SK-N-SH treated with all-trans-retinoic acid at 6 μM for 48 hours (cell line): ENCODE data around the gene CALCOCO2.

Experiments
- ATAC-seq: fragments of 200-7000 bp; cut with Tn5 transposase; 3 replicates; pipeline ENCODE4 v1.9.1; 2020; ENCODE audit warnings: mild to moderate bottlenecking, moderate library complexity
- ARNTL ChIP-seq: fragments of 450-650 bp; formaldehyde crosslinking; IDR thresholded peaks from 2 replicates; pipeline ENCODE4 v1.5.0; 2020; ENCODE audit warnings: low read depth, mild to moderate bottlenecking, moderate library complexity, borderline replicate concordance
- BACH2 ChIP-seq: fragments of 250-450 bp; sonication (Bioruptor Pico); IDR thresholded peaks from 2 replicates; pipeline ENCODE4 v1.9.0; 2021; ENCODE audit warnings: mild to moderate bottlenecking, borderline replicate concordance
- CSDC2 ChIP-seq: fragments of 250-450 bp; sonication (Bioruptor Pico); IDR thresholded peaks from 2 replicates; pipeline ENCODE4 v1.5.0; 2020; ENCODE audit warnings: mild to moderate bottlenecking, moderate library complexity
- ESRRG ChIP-seq: fragments of 250-450 bp; sonication (Bioruptor Pico); IDR thresholded peaks from 2 replicates; pipeline ENCODE4 v1.6.1; 2021; ENCODE audit warnings: mild to moderate bottlenecking
- GLIS3 ChIP-seq: fragments of 250-450 bp; sonication (Bioruptor Pico); IDR thresholded peaks from 2 replicates; pipeline ENCODE4 v1.5.0; 2020; ENCODE audit warnings: mild to moderate bottlenecking, moderate library complexity
- OSR1 ChIP-seq: fragments of 250-450 bp; sonication (Bioruptor Pico); IDR thresholded peaks from 2 replicates; pipeline ENCODE4 v1.8.0; 2022; ENCODE audit warnings: moderate library complexity, mild to moderate bottlenecking, inconsistent platforms
- PATZ1 ChIP-seq: fragments of 250-450 bp; sonication (Bioruptor Pico); IDR thresholded peaks from 2 replicates; pipeline ENCODE4 v1.8.0; 2020; ENCODE audit warnings: mild to moderate bottlenecking, moderate library complexity, borderline replicate concordance
- PPARA ChIP-seq: fragments of 250-450 bp; sonication (Bioruptor Pico); IDR thresholded peaks from 2 replicates; pipeline ENCODE4 v1.5.0; 2020; ENCODE audit warnings: mild to moderate bottlenecking, borderline replicate concordance
- SNAI2 ChIP-seq: fragments of 250-450 bp; sonication (Bioruptor Pico); IDR thresholded peaks from 2 replicates; pipeline ENCODE4 v1.5.0; 2020; ENCODE audit warnings: mild to moderate bottlenecking, moderate library complexity
- TCF4 ChIP-seq: fragments of 250-450 bp; sonication (Bioruptor Pico); IDR thresholded peaks from 2 replicates; pipeline ENCODE4 v1.8.0; 2021; ENCODE audit warnings: mild to moderate bottlenecking, moderate library complexity, borderline replicate concordance
- TOX ChIP-seq: fragments of 250-450 bp; sonication (Bioruptor Pico); IDR thresholded peaks from 2 replicates; pipeline ENCODE4 v1.8.0; 2021; ENCODE audit warnings: mild to moderate bottlenecking, moderate library complexity, borderline replicate concordance
- ZC3H10 ChIP-seq: fragments of 250-450 bp; sonication (Bioruptor Pico); IDR thresholded peaks from 2 replicates; pipeline ENCODE4 v1.5.1; 2021; ENCODE audit warnings: mild to moderate bottlenecking, moderate library complexity
- ZFP3 ChIP-seq: fragments of 250-450 bp; sonication (Bioruptor Pico); IDR thresholded peaks from 2 replicates; pipeline ENCODE4 v1.5.0; 2020; ENCODE audit warnings: mild to moderate bottlenecking, moderate library complexity
- ZFP30 ChIP-seq: fragments of 450-650 bp; formaldehyde crosslinking; IDR thresholded peaks from 2 replicates; pipeline ENCODE4 v1.5.0; 2022; ENCODE audit warnings: mild to moderate bottlenecking, moderate library complexity
- ZNF565 ChIP-seq: fragments of 450-650 bp; formaldehyde crosslinking; conservative IDR thresholded peaks from 2 replicates; pipeline ENCODE4 v1.5.0; 2020; ENCODE audit warnings: low read depth, mild to moderate bottlenecking, moderate library complexity
- TF ChIP-seq, protein P1 (sequence below): fragments of 250-450 bp; sonication (Bioruptor Pico); IDR thresholded peaks from 2 replicates; pipeline ENCODE4 v1.5.0; 2020; ENCODE audit warnings: mild to moderate bottlenecking, moderate library complexity
- TF ChIP-seq, protein P2 (sequence below): fragments of 250-450 bp; sonication (Bioruptor Pico); IDR thresholded peaks from 2 replicates; pipeline ENCODE4 v1.5.1; 2020; ENCODE audit warnings: low read depth, mild to moderate bottlenecking, moderate library complexity
- TF ChIP-seq, protein P3 (sequence below): fragments of 250-450 bp; sonication (Bioruptor Pico); IDR thresholded peaks from 2 replicates; pipeline ENCODE4 v1.5.1; 2021; ENCODE audit warnings: mild to moderate bottlenecking, moderate library complexity
- TF ChIP-seq, protein P4 (sequence below): fragments of 250-450 bp; sonication (Bioruptor Pico); IDR thresholded peaks from 2 replicates; pipeline ENCODE4 v1.8.0; 2021; ENCODE audit warnings: low read depth, mild to moderate bottlenecking, moderate library complexity, borderline replicate concordance

The CALCOCO2 gene

DNA sequence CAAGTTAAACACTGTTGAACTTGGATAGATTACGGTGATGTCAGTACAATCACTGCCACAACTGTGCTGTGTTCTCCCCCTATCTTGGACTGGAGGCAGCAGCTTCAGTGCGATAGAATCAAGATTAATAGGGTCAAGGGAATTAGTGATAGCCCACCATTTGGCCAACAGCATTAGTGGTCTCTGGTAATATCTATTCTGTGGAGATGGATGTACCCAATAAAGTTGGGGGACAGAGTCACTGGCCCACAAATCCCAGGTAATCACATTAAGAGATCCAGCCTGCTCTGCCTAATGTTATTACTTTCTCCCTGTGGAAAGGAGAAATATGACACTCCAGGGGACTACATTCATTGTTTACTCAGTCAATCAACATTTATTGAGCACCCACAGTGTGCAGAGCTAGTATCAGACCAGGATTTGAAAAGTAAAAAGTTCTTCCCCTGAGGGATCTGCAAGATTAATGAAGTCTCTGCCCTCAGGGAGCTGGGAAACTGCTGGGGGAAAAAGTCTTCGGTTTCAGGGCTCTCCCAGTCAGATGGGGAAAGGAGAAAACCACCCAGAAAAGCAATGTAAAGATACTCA, 38.2 kb downstream of the CALCOCO2 start (continued):
- TF ChIP-seq, protein P1, sequence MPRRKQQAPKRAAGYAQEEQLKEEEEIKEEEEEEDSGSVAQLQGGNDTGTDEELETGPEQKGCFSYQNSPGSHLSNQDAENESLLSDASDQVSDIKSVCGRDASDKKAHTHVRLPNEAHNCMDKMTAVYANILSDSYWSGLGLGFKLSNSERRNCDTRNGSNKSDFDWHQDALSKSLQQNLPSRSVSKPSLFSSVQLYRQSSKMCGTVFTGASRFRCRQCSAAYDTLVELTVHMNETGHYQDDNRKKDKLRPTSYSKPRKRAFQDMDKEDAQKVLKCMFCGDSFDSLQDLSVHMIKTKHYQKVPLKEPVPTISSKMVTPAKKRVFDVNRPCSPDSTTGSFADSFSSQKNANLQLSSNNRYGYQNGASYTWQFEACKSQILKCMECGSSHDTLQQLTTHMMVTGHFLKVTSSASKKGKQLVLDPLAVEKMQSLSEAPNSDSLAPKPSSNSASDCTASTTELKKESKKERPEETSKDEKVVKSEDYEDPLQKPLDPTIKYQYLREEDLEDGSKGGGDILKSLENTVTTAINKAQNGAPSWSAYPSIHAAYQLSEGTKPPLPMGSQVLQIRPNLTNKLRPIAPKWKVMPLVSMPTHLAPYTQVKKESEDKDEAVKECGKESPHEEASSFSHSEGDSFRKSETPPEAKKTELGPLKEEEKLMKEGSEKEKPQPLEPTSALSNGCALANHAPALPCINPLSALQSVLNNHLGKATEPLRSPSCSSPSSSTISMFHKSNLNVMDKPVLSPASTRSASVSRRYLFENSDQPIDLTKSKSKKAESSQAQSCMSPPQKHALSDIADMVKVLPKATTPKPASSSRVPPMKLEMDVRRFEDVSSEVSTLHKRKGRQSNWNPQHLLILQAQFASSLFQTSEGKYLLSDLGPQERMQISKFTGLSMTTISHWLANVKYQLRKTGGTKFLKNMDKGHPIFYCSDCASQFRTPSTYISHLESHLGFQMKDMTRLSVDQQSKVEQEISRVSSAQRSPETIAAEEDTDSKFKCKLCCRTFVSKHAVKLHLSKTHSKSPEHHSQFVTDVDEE (CRISPR knock-in tag) = no peak
- no peak for TF ChIP-seq CSDC2 (CRISPR knock-in tag)

GRCh38 chr17:48869821-48870318, 39.0 kb downstream of the CALCOCO2 start:
- TF ChIP-seq PPARA = no peak
- TF ChIP-seq PATZ1 (CRISPR knock-in tag) = no peak
- TF ChIP-seq, protein P2, sequence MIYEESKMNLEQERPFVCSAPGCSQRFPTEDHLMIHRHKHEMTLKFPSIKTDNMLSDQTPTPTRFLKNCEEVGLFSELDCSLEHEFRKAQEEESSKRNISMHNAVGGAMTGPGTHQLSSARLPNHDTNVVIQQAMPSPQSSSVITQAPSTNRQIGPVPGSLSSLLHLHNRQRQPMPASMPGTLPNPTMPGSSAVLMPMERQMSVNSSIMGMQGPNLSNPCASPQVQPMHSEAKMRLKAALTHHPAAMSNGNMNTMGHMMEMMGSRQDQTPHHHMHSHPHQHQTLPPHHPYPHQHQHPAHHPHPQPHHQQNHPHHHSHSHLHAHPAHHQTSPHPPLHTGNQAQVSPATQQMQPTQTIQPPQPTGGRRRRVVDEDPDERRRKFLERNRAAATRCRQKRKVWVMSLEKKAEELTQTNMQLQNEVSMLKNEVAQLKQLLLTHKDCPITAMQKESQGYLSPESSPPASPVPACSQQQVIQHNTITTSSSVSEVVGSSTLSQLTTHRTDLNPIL (CRISPR knock-in tag) = no peak
- TF ChIP-seq, protein P3, sequence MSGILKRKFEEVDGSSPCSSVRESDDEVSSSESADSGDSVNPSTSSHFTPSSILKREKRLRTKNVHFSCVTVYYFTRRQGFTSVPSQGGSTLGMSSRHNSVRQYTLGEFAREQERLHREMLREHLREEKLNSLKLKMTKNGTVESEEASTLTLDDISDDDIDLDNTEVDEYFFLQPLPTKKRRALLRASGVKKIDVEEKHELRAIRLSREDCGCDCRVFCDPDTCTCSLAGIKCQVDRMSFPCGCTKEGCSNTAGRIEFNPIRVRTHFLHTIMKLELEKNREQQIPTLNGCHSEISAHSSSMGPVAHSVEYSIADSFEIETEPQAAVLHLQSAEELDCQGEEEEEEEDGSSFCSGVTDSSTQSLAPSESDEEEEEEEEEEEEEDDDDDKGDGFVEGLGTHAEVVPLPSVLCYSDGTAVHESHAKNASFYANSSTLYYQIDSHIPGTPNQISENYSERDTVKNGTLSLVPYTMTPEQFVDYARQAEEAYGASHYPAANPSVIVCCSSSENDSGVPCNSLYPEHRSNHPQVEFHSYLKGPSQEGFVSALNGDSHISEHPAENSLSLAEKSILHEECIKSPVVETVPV (CRISPR knock-in tag) = no peak
- TF ChIP-seq ESRRG (CRISPR knock-in tag) = no peak
- no peak for TF ChIP-seq ZFP30
- no peak for TF ChIP-seq TOX (CRISPR knock-in tag)
- TF ChIP-seq ZC3H10 (CRISPR knock-in tag) = no peak
- no peak for TF ChIP-seq GLIS3 (CRISPR knock-in tag)
- no peak for TF ChIP-seq ZFP3
- no peak for TF ChIP-seq SNAI2 (CRISPR knock-in tag)
- TF ChIP-seq, protein P4, sequence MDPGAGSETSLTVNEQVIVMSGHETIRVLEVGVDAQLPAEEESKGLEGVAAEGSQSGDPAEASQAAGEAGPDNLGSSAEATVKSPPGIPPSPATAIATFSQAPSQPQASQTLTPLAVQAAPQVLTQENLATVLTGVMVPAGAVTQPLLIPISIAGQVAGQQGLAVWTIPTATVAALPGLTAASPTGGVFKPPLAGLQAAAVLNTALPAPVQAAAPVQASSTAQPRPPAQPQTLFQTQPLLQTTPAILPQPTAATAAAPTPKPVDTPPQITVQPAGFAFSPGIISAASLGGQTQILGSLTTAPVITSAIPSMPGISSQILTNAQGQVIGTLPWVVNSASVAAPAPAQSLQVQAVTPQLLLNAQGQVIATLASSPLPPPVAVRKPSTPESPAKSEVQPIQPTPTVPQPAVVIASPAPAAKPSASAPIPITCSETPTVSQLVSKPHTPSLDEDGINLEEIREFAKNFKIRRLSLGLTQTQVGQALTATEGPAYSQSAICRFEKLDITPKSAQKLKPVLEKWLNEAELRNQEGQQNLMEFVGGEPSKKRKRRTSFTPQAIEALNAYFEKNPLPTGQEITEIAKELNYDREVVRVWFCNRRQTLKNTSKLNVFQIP (CRISPR knock-in tag) = no peak
- TF ChIP-seq CSDC2 (CRISPR knock-in tag) = no peak
- no peak for TF ChIP-seq TCF4 (CRISPR knock-in tag)
- TF ChIP-seq, protein P1 (CRISPR knock-in tag) = no peak
- TF ChIP-seq OSR1 (CRISPR knock-in tag) = no peak
- ATAC-seq = peak; percentile 47

GRCh38 chr17:48871035-48871550, 40.3 kb downstream of the CALCOCO2 start:
- TF ChIP-seq TOX (CRISPR knock-in tag) (no peak), TCF4 (CRISPR knock-in tag) (no peak), ZNF565 (CRISPR knock-in tag) (no peak), ESRRG (CRISPR knock-in tag) (no peak), BACH2 (CRISPR knock-in tag) (no peak), ARNTL (no peak), GLIS3 (CRISPR knock-in tag) (no peak), ZFP30 (no peak), CSDC2 (CRISPR knock-in tag) (no peak), ZC3H10 (CRISPR knock-in tag) (no peak)
- TF ChIP-seq, protein P1 (CRISPR knock-in tag) = no peak
- TF ChIP-seq, protein P2 (CRISPR knock-in tag) = no peak
- no peak for ATAC-seq
